GM13976 (cell line): ENCODE results near the gene HDAC9.
"Not testable (repeated sequence)": the region's sequence is repeated elsewhere in the genome, so short reads cannot be mapped to it uniquely, and the experiment has no call there.

ENCODE experiments used
- DNase-seq: peaks from one replicate; pipeline ENCODE4 v3.0.0; 2012; ENCODE audit warnings: low spot score
- in situ Hi-C: fragments of 300-500 bp; cut with MboI; formaldehyde crosslinking; loops from one replicate; pipeline ENCODE4 v1.12.0; 2022; ENCODE audit warnings: low sequenced_read_pairs, mixed read lengths, inconsistent platforms; ENCODE audit not compliant: unreplicated experiment
- TF ChIP-seq, protein P1 (sequence below): IDR thresholded peaks from 2 replicates; pipeline ENCODE4 v1.5.1; 2012; ENCODE audit warnings: borderline replicate concordance, mild to moderate bottlenecking; ENCODE audit not compliant: insufficient read depth; ENCODE audit errors: extremely low read depth, missing control alignments, control extremely low read depth

The HDAC9 gene

GRCh38 chr7:18948521-18948920 lies 453.0 kb downstream of the HDAC9 start:
- in situ Hi-C loops = no loop called here
- no peak for DNase-seq
- TF ChIP-seq, protein P1, sequence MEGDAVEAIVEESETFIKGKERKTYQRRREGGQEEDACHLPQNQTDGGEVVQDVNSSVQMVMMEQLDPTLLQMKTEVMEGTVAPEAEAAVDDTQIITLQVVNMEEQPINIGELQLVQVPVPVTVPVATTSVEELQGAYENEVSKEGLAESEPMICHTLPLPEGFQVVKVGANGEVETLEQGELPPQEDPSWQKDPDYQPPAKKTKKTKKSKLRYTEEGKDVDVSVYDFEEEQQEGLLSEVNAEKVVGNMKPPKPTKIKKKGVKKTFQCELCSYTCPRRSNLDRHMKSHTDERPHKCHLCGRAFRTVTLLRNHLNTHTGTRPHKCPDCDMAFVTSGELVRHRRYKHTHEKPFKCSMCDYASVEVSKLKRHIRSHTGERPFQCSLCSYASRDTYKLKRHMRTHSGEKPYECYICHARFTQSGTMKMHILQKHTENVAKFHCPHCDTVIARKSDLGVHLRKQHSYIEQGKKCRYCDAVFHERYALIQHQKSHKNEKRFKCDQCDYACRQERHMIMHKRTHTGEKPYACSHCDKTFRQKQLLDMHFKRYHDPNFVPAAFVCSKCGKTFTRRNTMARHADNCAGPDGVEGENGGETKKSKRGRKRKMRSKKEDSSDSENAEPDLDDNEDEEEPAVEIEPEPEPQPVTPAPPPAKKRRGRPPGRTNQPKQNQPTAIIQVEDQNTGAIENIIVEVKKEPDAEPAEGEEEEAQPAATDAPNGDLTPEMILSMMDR = no peak

- DNase-seq = no peak
- TF ChIP-seq, protein P1 = no peak
- in situ Hi-C loops = no loop called here
Measured at GRCh38 chr7:18952846-18953245, 457.3 kb downstream of the HDAC9 start.

GRCh38 chr7:18958627-18959026 lies 463.1 kb downstream of the HDAC9 start:
- no peak for DNase-seq
- in situ Hi-C loops = no loop called here

GRCh38 chr7:18960725-18961124 lies 465.2 kb downstream of the HDAC9 start:
- DNase-seq = no peak
- in situ Hi-C loops = no loop called here
- TF ChIP-seq, protein P1 = no peak

More at GRCh38 chr7:18958627-18959026, 463.1 kb downstream of the HDAC9 start:
- TF ChIP-seq, protein P1 = no peak

DNA sequence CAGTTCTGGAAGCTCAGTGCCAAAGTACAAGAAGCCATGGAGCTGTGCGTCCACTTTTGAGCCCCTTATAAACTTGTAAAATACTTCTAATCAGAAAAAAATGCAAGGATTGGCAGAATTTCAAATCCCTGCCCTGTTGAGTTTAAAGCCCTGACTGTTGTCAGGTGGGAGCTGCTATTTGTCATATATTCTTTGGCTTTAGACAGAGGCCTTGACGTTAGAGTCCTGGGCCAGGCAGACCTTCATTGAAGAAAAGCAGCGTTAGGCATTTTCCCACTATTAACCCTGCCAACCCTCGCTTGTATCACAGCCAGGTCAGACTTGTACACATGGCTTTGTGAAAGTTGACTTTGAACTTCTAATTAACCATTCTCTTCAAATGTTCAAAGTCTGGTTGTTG lies 466.5 kb downstream of the HDAC9 start:
- TF ChIP-seq, protein P1 = no peak
- in situ Hi-C loops = no loop called here
- DNase-seq = no peak

DNA sequence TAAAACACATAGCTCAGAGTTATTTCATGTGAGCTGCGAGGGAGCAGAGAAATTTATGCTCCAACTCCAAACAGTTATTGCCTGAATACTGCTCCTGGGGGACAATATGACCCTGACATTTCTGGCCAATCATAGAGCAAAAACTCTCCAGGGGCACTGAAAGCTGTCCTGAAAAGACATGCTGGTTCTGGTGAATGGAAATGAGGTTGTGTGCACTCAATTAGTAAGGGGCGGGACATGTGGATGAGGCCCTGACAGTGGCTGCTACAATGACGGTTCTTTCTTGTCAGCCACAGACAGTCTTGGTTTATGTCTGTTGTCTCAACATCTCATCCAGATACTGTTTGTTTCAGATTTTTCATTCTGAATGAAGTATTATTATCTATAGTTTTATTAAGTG lies 470.1 kb downstream of the HDAC9 start:
- no peak for DNase-seq
- in situ Hi-C loops = no loop called here
- TF ChIP-seq, protein P1 = no peak

GRCh38 chr7:18967755-18968154 lies 472.2 kb downstream of the HDAC9 start:
- in situ Hi-C loops, DNase-seq: not testable (repeated sequence)
